CD4-positive, alpha-beta T cell treated with Interferon alpha-2 for 1 hour (primary cell): ENCODE results near the gene DIS3L2.

Experiments used
- DNase-seq, 2 donors: peaks; one replicate each; pipeline ENCODE4 v3.0.0-alpha.2; 2020 to 2022

Gene DIS3L2

GRCh38 chr2:232339121-232340081 lies 377.9 kb downstream of the DIS3L2 start:
- no peak for DNase-seq

- DNase-seq, result no peak
These were observed 378.8 kb downstream of the DIS3L2 start for GRCh38 chr2:232340171-232340935.

GRCh38 chr2:232341061-232341738 lies 379.7 kb downstream of the DIS3L2 start:
- no peak for DNase-seq

DNA sequence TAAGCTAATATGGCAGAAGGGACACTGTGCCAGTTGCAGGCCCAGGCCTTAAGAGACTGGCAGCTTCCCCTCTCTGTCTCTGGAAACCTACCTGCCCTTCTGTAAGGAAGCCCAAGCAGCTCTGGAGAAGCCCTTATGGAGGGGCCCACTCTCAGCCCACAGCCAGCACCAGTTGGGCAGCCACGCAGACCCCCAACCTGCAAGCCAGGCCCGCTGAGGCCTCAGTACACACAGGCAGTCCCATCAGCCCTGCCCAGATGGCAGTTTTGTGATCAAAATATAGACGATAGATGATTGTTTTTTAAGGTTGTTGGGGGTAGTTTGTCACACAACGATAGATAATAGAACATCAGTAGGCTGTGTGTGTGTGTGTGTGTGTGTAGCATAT lies 380.2 kb downstream of the DIS3L2 start:
- DNase-seq, result no peak

GRCh38 chr2:232342635-232343565 lies 381.4 kb downstream of the DIS3L2 start:
- DNase-seq, result no peak

- DNase-seq, result no peak
These were observed 382.3 kb downstream of the DIS3L2 start for GRCh38 chr2:232343821-232344220.

- no peak for DNase-seq
These were observed 383.7 kb downstream of the DIS3L2 start for GRCh38 chr2:232345251-232345650.

DNA sequence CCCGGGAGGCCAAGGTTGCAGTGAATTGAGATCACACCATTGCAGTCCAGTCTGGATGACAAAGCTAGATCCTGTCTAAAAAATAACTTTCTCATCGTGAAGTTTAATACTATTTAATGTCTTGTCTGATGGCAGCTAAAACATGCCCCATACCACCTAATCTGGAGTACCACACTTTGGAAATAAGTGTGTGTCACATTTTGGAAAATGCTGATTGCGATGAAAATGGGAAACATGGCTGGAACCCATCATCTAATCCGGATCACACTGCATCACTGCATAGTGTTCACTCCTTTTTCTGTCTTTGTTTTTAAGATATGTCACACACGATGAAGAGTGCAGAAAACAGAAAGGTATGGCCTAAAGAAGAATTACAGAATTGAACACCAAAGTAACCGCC lies 385.9 kb downstream of the DIS3L2 start:
- no peak for DNase-seq

DNA sequence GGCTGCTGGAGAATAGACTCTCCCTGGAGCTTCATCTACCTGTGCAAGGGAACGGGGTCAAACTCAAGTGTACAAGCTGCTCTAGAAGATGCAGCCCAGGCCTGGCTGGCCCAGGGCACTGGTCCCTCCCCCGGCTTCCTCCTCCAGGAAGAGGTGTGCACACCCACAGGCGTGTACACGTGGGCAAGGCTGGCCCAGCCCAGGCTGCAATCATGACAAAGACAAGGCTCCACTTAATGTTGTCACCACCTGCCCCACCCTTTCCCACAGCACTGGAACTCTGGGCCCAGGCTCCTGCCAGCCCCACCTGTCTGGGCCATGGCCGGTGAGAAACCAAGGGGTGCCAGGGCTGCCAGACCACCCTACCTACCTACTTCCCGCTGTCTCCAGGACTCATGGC lies 387.4 kb downstream of the DIS3L2 start:
- no peak for DNase-seq

DNA sequence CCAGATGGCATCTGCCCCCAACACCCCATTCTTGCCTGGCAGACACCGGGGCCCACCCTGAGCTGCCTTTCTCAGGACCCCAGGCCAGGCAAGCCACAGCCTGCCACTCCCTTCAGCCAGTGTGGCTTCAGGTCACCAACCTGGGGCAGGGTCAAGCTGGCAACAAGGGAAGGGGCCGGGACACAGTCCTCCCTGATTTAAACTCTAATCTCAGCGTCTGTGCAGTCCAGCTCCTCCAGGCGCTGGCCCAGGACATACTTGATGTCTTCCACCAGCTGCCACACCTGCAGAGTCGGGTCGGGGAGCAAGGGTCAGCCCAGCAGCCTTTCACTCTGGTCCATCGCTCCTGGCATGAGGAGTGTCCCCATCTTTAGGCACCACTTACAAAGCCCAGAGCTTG lies 388.0 kb downstream of the DIS3L2 start:
- DNase-seq, result no peak

DNA sequence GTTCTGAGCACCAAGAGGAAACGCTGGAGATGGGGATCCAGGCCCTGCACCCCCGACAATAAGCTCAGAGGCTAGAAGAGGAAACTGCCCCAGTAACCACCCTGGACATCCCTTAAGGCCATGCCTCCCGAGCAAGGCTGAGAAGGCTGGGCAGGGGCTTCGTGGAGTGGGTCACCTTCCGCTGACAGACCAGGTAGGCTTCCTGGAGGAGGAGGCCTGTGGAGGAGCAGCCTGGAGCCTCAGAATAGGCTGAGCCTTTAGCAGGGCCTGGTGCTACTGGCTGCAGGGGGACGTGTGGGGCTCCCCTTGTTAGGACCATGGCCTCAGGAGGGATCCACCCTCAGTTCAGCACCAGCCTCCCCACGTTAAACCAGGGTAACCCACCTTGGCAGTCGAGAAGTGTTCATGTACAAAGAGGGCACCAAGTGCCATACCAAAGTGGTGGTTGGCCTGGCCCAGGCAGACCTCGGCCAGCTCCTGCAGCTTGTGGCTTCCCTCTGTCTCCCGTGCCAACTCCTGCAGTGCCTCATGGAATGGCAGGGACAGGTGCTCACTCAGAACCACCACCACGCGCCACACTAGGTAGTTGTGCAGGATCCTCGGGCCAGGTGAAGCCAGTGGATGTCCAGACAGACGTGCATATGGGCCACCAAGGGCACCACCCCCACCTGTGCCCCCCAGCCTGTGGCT lies 388.6 kb downstream of the DIS3L2 start:
- DNase-seq, result no peak

GRCh38 chr2:232350804-232351685 lies 389.5 kb downstream of the DIS3L2 start:
- no peak for DNase-seq

DNA sequence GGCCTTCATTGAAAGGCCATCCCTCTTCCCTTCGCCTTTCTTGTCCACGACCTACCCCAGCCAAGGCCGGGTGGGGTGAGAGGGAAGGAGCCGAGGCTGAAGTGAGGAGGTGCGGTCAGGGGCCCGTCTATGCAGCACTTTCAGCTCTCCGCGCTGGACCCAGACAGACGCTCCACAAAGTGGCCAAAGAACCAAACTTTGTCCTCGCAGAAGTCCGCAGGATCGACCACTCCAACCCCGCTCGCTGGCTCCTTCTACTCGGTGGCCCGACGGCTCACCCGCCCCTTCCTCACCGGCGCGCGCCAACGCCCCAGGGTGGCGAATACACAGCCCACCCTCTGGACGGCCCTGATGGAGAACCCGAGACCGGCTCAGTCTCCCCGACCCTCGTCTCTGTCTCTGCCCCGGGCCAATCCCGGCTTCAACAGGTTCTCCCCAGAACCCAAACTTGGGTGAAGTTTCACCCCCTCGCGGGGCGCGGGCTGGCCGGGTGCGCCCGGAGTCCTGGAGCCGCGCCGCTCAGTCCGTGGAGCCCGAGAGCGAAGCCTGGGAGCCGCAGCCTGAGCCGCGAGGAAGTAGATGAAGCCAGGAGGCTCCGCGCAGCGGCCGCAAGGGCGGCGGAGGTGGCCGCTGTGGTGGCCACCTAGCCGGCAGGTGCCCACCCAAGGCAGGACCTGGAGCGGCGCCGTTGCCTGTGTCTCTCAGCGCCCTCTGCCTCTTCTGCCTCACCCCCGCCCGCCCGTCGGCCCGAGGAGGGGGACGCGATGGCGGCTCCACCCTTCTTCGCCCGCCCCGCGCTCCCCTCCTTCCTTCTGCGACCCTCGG lies 390.4 kb downstream of the DIS3L2 start:
- no peak for DNase-seq

DNA sequence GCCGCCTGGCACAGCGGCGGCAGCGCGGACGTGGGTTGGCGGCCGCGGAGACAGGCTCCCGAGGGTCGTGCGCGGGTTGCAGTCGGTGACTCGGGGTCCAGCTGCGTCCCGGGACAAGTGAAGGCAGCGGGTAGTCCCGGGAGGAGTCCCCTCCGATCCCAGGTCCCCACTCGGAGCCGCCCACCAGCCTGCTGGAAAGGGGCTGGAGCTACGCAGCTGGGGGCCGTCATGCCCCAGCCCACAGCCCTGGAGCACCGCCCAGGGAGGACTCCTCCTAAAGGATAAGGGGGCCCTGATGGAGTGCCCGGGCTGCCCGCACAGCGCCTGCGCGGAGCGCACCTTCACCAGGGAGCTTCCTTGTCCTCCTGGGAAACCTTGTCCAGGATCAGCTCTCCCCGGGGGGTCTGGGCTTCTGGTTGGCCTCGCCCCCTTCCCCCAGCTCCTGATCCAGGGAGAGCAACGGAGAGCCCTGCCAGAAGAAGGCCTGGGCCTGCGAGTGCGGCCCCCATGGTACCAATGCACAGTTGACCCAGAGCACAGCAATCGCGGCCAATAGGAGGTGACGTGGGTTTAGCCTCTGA lies 391.1 kb downstream of the DIS3L2 start:
- DNase-seq, result no peak

DNA sequence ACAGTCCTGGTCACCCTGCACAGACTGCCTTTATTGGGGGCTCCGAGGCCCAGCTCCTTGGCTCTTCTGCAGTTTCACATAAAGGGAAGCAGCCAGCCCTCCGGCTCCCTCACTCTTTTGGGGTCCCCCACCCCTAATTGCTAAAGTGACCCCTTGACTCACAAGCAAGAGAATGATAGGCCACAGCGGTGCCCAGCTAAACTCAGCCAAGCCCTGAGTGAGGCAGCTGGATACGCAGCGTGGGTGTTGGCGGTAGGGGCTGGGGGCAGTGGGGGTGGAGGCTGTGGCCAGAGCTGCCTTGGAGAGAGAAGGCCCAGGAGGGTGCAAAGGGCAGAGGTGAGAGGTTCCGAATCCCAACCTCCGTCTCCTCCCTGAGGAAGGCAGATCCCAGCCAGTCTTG lies 391.6 kb downstream of the DIS3L2 start:
- no peak for DNase-seq

- no peak for DNase-seq
These were observed 392.1 kb downstream of the DIS3L2 start for GRCh38 chr2:232353660-232354059.

DNA sequence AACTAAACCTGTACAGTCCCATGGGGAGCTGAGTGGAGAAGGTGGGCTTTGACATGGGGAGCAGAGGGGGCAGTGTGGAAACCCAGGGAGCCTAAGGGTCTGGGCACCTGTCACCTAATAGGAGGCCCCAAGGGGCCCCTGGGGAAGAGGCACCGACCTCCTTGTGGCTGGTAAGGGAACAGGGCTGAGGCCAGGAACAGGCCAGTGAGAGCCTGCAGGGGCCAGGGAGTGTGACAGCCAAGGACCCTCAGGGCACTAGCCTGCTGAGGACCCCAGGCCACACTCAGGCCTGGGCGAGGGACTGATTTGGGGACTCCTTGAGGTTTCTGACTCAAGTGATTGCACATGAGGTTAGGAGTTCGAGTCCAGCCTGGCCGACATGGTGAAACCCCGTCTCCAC lies 392.6 kb downstream of the DIS3L2 start:
- no peak for DNase-seq

GRCh38 chr2:232361646-232362045 lies 400.1 kb downstream of the DIS3L2 start:
- DNase-seq, result no peak

GRCh38 chr2:232362174-232362900 lies 400.8 kb downstream of the DIS3L2 start:
- DNase-seq, result no peak
